GM21723 (cell line): ENCODE data around the gene EYA2.
"Not testable (repeated sequence)": the region's sequence is repeated elsewhere in the genome, so short reads cannot be mapped to it uniquely, and the experiment has no call there.

Experiments used
- ATAC-seq: cut with Tn5 transposase; IDR thresholded peaks from one replicate; pipeline ENCODE4 v1.9.1; 2021; ENCODE audit warnings: mild to moderate bottlenecking, moderate library complexity; ENCODE audit not compliant: unreplicated experiment

EYA2 gene

GRCh38 chr20:46894579-46894958 lies at the start of gene EYA2:
Gene EYA2, plus strand, starts transcription at chr20:46894843. Its CDS starts 95,168 bp downstream, at chr20:46990011.
- ATAC-seq = no peak

GRCh38 chr20:46844965-46845364 lies 49.7 kb upstream of the EYA2 start:
- ATAC-seq = no peak

GRCh38 chr20:46849269-46849668 lies 45.4 kb upstream of the EYA2 start:
- ATAC-seq = no peak

GRCh38 chr20:46849751-46850150 lies 44.9 kb upstream of the EYA2 start:
- no peak for ATAC-seq

GRCh38 chr20:46850416-46850815 lies 44.2 kb upstream of the EYA2 start:
- no peak for ATAC-seq

- no peak for ATAC-seq
Measured at GRCh38 chr20:46850896-46851295, 43.7 kb upstream of the EYA2 start.

GRCh38 chr20:46851746-46852145 lies 42.9 kb upstream of the EYA2 start:
- ATAC-seq = no peak

- ATAC-seq = no peak
Measured at GRCh38 chr20:46852313-46852712, 42.3 kb upstream of the EYA2 start.

- no peak for ATAC-seq
Measured at GRCh38 chr20:46853926-46854325, 40.7 kb upstream of the EYA2 start.

GRCh38 chr20:46857061-46857831 lies 37.4 kb upstream of the EYA2 start:
- ATAC-seq = no peak

GRCh38 chr20:46865824-46866223 lies 28.8 kb upstream of the EYA2 start:
- no peak for ATAC-seq

GRCh38 chr20:46870041-46870440 lies 24.6 kb upstream of the EYA2 start:
- ATAC-seq = no peak

GRCh38 chr20:46872328-46873211 lies 22.1 kb upstream of the EYA2 start:
- no peak for ATAC-seq

- ATAC-seq = no peak
Measured at GRCh38 chr20:46875059-46875458, 19.6 kb upstream of the EYA2 start.

- ATAC-seq = no peak
Measured at GRCh38 chr20:46879386-46879785, 15.3 kb upstream of the EYA2 start.

- ATAC-seq = not testable (repeated sequence)
Measured at GRCh38 chr20:46879963-46880362, 14.7 kb upstream of the EYA2 start.

GRCh38 chr20:46883892-46884291 lies 10.8 kb upstream of the EYA2 start:
- no peak for ATAC-seq

- no peak for ATAC-seq
Measured at GRCh38 chr20:46890682-46891081, 4.0 kb upstream of the EYA2 start.

- no peak for ATAC-seq
Measured at GRCh38 chr20:46893051-46893450, 1.6 kb upstream of the EYA2 start.

- no peak for ATAC-seq
Measured at GRCh38 chr20:46893877-46894578, 615 bp upstream of the EYA2 start.
